SJSA1 (cell line): ENCODE results near the gene SMYD1. TPM values are rescaled to one million over a fixed set of nuclear protein-coding genes. Genes with fewer than 3 reads are reported as not detected.

ENCODE experiments used
- DNase-seq, 2 experiments: peaks; one replicate each; pipeline ENCODE4 v3.0.0-alpha.2; 2015 to 2020; ENCODE audit warnings: low spot score in 2 of 2, low read depth in 1 of 2
- H3K27ac ChIP-seq: fragments of 250-450 bp; sonication (Bioruptor Pico); 2 replicates; pipeline ENCODE4 v1.5.1; 2020; ENCODE audit warnings: mild to moderate bottlenecking, moderate library complexity
- H3K27me3 ChIP-seq: fragments of 250-450 bp; sonication (Bioruptor Pico); replicated peaks from 2 replicates; pipeline ENCODE4 v1.5.1; 2020; ENCODE audit warnings: mild to moderate bottlenecking, moderate library complexity
- H3K36me3 ChIP-seq: fragments of 250-450 bp; sonication (Bioruptor Pico); 2 replicates; pipeline ENCODE4 v1.5.1; 2020; ENCODE audit warnings: mild to moderate bottlenecking
- H3K4me1 ChIP-seq: fragments of 250-450 bp; sonication (Bioruptor Pico); replicated peaks from 2 replicates; pipeline ENCODE4 v1.6.1; 2021; ENCODE audit warnings: mild to moderate bottlenecking
- H3K4me3 ChIP-seq: fragments of 250-450 bp; sonication (Bioruptor Pico); 2 replicates; pipeline ENCODE4 v1.5.1; 2020; ENCODE audit warnings: mild to moderate bottlenecking
- H3K9me3 ChIP-seq: fragments of 250-450 bp; sonication (Bioruptor Pico); replicated peaks from 2 replicates; pipeline ENCODE4 v1.5.1; 2020; ENCODE audit warnings: mild to moderate bottlenecking
- total RNA-seq: library from RNA; depleted of rRNA; stranded (reverse); fragments of >200 nt; shearing (Covaris generic); gene quantifications from 2 replicates; pipeline ENCODE4 v1.2.3, GENCODE V29; 2014

Gene SMYD1
- total RNA-seq, 1 experiment from 2014 or later, result not detected

GRCh38 chr2:88066543-88066942, 1.1 kb upstream of the SMYD1 start:
- Histone ChIP-seq H3K4me1 (no peaks in the 10 kb centered on the region), H3K36me3 (no peaks in the 10 kb centered on the region), H3K4me3 (no peak overlapping the region), H3K9me3 (no peaks in the 10 kb centered on the region), H3K27me3 (peaks cover 12% of the 10 kb centered on the region), H3K27ac (no peak overlapping the region)
- no peak for DNase-seq

- Histone ChIP-seq H3K27me3 (peaks cover 12% of the 10 kb centered on the region), H3K36me3 (no peaks in the 10 kb centered on the region), H3K4me3 (no peak overlapping the region), H3K27ac (no peak overlapping the region), H3K9me3 (no peaks in the 10 kb centered on the region), H3K4me1 (no peaks in the 10 kb centered on the region)
- no peak for DNase-seq
Measured at GRCh38 chr2:88067189-88067588, 436 bp upstream of the SMYD1 start.

GRCh38 chr2:88068044-88068443, 419 bp downstream of the SMYD1 start:
- H3K36me3 ChIP-seq, result no peaks in the 10 kb centered on the region
- DNase-seq, result no peak
- H3K27me3 ChIP-seq, result peaks cover 12% of the 10 kb centered on the region
- H3K9me3 ChIP-seq, result no peaks in the 10 kb centered on the region
- H3K4me1 ChIP-seq, result no peaks in the 10 kb centered on the region
- no peak overlapping the region for H3K4me3 ChIP-seq
- no peak overlapping the region for H3K27ac ChIP-seq

GRCh38 chr2:88069117-88069516, 1.5 kb downstream of the SMYD1 start:
- Histone ChIP-seq H3K9me3 (no peaks in the 10 kb centered on the region), H3K4me1 (no peaks in the 10 kb centered on the region), H3K27ac (no peak overlapping the region), H3K36me3 (no peaks in the 10 kb centered on the region), H3K27me3 (peaks cover 10% of the 10 kb centered on the region), H3K4me3 (no peak overlapping the region)
- DNase-seq, result no peak

GRCh38 chr2:88070055-88070454, 2.4 kb downstream of the SMYD1 start:
- DNase-seq, result no peak
- H3K4me1 ChIP-seq, result 0 out of 2 replicates have a peak, but pooled peaks cover 3% of the 10 kb centered on the region
- no peak overlapping the region for H3K27ac ChIP-seq
- H3K4me3 ChIP-seq, result no peak overlapping the region
- H3K9me3 ChIP-seq, result no peaks in the 10 kb centered on the region; the same call in 1 of the 2 replicates
- peaks cover 8% of the 10 kb centered on the region for H3K27me3 ChIP-seq
- H3K36me3 ChIP-seq, result no peaks in the 10 kb centered on the region

- Histone ChIP-seq H3K4me3 (no peak overlapping the region), H3K36me3 (no peaks in the 10 kb centered on the region), H3K9me3 (no peaks in the 10 kb centered on the region; the same call in 1 of the 2 replicates), H3K4me1 (0 out of 2 replicates have a peak, but pooled peaks cover 4% of the 10 kb centered on the region), H3K27me3 (peaks cover 8% of the 10 kb centered on the region), H3K27ac (no peak overlapping the region)
- DNase-seq, result no peak
Measured at GRCh38 chr2:88071365-88071764, 3.7 kb downstream of the SMYD1 start.

GRCh38 chr2:88074150-88074549, 6.5 kb downstream of the SMYD1 start:
- H3K27ac ChIP-seq, result no peak overlapping the region
- no peak for DNase-seq
- H3K27me3 ChIP-seq, result peaks cover 2% of the 10 kb centered on the region; the same call in 1 of the 2 replicates
- no peaks in the 10 kb centered on the region for H3K36me3 ChIP-seq
- H3K9me3 ChIP-seq, result no peaks in the 10 kb centered on the region; the same call in 1 of the 2 replicates
- 0 out of 2 replicates have a peak, but pooled peaks cover 4% of the 10 kb centered on the region for H3K4me1 ChIP-seq
- H3K4me3 ChIP-seq, result no peak overlapping the region

- DNase-seq, result no peak
- Histone ChIP-seq H3K4me1 (0 out of 2 replicates have a peak, but pooled peaks cover 4% of the 10 kb centered on the region), H3K36me3 (no peaks in the 10 kb centered on the region), H3K9me3 (no peaks in the 10 kb centered on the region; the same call in 1 of the 2 replicates), H3K27ac (no peak overlapping the region), H3K27me3 (0 out of 2 replicates have a peak, but pooled peaks cover under 1% of the 10 kb centered on the region), H3K4me3 (no peak overlapping the region)
Measured at GRCh38 chr2:88074854-88075292, 7.2 kb downstream of the SMYD1 start.

- DNase-seq, result no peak
- H3K27ac ChIP-seq, result no peak overlapping the region
- H3K27me3 ChIP-seq, result 0 out of 2 replicates have a peak, but pooled peaks cover 3% of the 10 kb centered on the region
- H3K36me3 ChIP-seq, result no peaks in the 10 kb centered on the region
- H3K4me1 ChIP-seq, result 0 out of 2 replicates have a peak, but pooled peaks cover 4% of the 10 kb centered on the region
- H3K9me3 ChIP-seq, result no peaks in the 10 kb centered on the region; the same call in 1 of the 2 replicates
- no peak overlapping the region for H3K4me3 ChIP-seq
Measured at GRCh38 chr2:88077080-88077479, 9.5 kb downstream of the SMYD1 start.

- H3K27ac ChIP-seq, result no peak overlapping the region
- H3K9me3 ChIP-seq, result no peaks in the 10 kb centered on the region; the same call in 1 of the 2 replicates
- H3K36me3 ChIP-seq, result no peaks in the 10 kb centered on the region
- H3K4me1 ChIP-seq, result 0 out of 2 replicates have a peak, but pooled peaks cover 4% of the 10 kb centered on the region
- H3K4me3 ChIP-seq, result no peak overlapping the region
- 0 out of 2 replicates have a peak, but pooled peaks cover 3% of the 10 kb centered on the region for H3K27me3 ChIP-seq
- no peak for DNase-seq
Measured at GRCh38 chr2:88078643-88079172, 11.1 kb downstream of the SMYD1 start.

GRCh38 chr2:88080545-88080944, 12.9 kb downstream of the SMYD1 start:
- no peak overlapping the region for H3K27ac ChIP-seq
- H3K9me3 ChIP-seq, result no peaks in the 10 kb centered on the region
- H3K27me3 ChIP-seq, result 0 out of 2 replicates have a peak, but pooled peaks cover 3% of the 10 kb centered on the region
- DNase-seq, result no peak
- no peaks in the 10 kb centered on the region for H3K4me1 ChIP-seq
- H3K4me3 ChIP-seq, result no peak overlapping the region
- no peaks in the 10 kb centered on the region for H3K36me3 ChIP-seq

GRCh38 chr2:88081924-88082608, 14.4 kb downstream of the SMYD1 start:
- Histone ChIP-seq H3K27ac (no peak overlapping the region), H3K9me3 (no peaks in the 10 kb centered on the region), H3K36me3 (no peaks in the 10 kb centered on the region), H3K4me1 (no peaks in the 10 kb centered on the region), H3K4me3 (no peak overlapping the region), H3K27me3 (0 out of 2 replicates have a peak, but pooled peaks cover 3% of the 10 kb centered on the region)
- no peak for DNase-seq

- no peak for DNase-seq
- H3K27ac ChIP-seq, result no peak overlapping the region
- H3K4me1 ChIP-seq, result no peaks in the 10 kb centered on the region
- H3K27me3 ChIP-seq, result 0 out of 2 replicates have a peak, but pooled peaks cover 3% of the 10 kb centered on the region
- H3K4me3 ChIP-seq, result no peak overlapping the region
- no peaks in the 10 kb centered on the region for H3K36me3 ChIP-seq
- H3K9me3 ChIP-seq, result no peaks in the 10 kb centered on the region
Measured at GRCh38 chr2:88082781-88083180, 15.2 kb downstream of the SMYD1 start.

- Histone ChIP-seq H3K4me3 (no peak overlapping the region), H3K9me3 (no peaks in the 10 kb centered on the region), H3K27me3 (0 out of 2 replicates have a peak, but pooled peaks cover under 1% of the 10 kb centered on the region), H3K36me3 (no peaks in the 10 kb centered on the region), H3K27ac (no peak overlapping the region), H3K4me1 (no peaks in the 10 kb centered on the region)
- no peak for DNase-seq
Measured at GRCh38 chr2:88085099-88085498, 17.5 kb downstream of the SMYD1 start.
